OCI-LY7 (cell line): Measurements from ENCODE around the gene ARHGEF19.

ENCODE experiments used
- EZH2phosphoT487 ChIP-seq: fragments of 200-600 bp; sonication (generic); IDR thresholded peaks from 2 replicates; pipeline ENCODE4 v1.6.1; 2018; ENCODE audit warnings: low read depth, borderline replicate concordance, mild to moderate bottlenecking, mixed run types, antibody characterized with exemption, low read length, moderate library complexity, mixed read lengths
- TF ChIP-seq, protein P1 (sequence below): fragments of 200-600 bp; sonication (generic); conservative IDR thresholded peaks from 2 replicates; pipeline ENCODE4 v1.5.1; 2014; ENCODE audit warnings: mild to moderate bottlenecking, antibody characterized with exemption, low read length, moderate library complexity, mixed read lengths

DNA sequence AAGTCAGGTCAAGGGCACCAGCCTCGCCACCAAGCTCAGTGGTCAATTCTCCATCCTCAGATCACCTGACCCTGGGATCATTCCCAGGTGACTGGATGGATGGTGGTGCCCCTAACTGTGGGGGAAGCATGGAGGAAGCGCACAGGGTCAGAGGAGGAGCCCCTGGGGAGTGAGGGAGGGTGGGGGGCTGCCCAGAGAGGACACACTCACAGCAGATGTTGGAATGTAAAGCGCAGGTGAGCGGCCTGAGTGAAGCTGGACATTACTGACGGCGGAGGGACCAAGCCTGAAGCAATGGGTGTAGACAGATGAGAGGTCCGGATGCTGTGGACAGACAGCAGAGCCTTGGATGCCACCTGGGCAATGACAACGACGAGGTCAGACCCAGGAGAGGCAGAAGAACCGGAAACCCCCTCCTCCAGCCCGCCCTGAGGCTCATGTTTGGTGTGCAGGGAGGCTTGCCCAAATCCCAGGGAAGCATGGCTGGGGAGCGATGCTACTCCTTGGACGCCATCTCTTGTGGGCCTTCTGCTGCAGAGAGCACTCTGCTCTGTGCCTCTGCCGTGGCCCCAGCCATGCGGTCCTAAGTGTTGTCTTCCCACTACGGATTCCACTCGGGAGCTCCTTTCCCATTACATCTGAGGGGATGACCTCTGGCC lies 30.2 kb upstream of the ARHGEF19 start:
- TF ChIP-seq, protein P1, sequence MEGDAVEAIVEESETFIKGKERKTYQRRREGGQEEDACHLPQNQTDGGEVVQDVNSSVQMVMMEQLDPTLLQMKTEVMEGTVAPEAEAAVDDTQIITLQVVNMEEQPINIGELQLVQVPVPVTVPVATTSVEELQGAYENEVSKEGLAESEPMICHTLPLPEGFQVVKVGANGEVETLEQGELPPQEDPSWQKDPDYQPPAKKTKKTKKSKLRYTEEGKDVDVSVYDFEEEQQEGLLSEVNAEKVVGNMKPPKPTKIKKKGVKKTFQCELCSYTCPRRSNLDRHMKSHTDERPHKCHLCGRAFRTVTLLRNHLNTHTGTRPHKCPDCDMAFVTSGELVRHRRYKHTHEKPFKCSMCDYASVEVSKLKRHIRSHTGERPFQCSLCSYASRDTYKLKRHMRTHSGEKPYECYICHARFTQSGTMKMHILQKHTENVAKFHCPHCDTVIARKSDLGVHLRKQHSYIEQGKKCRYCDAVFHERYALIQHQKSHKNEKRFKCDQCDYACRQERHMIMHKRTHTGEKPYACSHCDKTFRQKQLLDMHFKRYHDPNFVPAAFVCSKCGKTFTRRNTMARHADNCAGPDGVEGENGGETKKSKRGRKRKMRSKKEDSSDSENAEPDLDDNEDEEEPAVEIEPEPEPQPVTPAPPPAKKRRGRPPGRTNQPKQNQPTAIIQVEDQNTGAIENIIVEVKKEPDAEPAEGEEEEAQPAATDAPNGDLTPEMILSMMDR, result no peak
- TF ChIP-seq EZH2phosphoT487, result no peak
